HG03354 (cell line): Measurements from ENCODE around the gene DOCK8.
A peak's percentile ranks its signal among the peaks of the same experiment; 100 is the strongest.

Experiments
- ATAC-seq: cut with Tn5 transposase; IDR thresholded peaks from one replicate; pipeline ENCODE4 v1.9.1; 2021; ENCODE audit warnings: mild to moderate bottlenecking; ENCODE audit not compliant: unreplicated experiment, poor library complexity, severe bottlenecking

DOCK8 gene

GRCh38 chr9:347667-348292, 133.1 kb downstream of the DOCK8 start:
- ATAC-seq = no peak

GRCh38 chr9:350384-350783, 135.7 kb downstream of the DOCK8 start:
- no peak for ATAC-seq

- ATAC-seq = no peak
Observed at GRCh38 chr9:351916-352315, 137.3 kb downstream of the DOCK8 start.

GRCh38 chr9:353077-353476, 138.4 kb downstream of the DOCK8 start:
- no peak for ATAC-seq

GRCh38 chr9:354453-354852, 139.8 kb downstream of the DOCK8 start:
- ATAC-seq = no peak

GRCh38 chr9:357560-357959, 142.9 kb downstream of the DOCK8 start:
- ATAC-seq = no peak

GRCh38 chr9:362561-363273, 148.1 kb downstream of the DOCK8 start:
- no peak for ATAC-seq

GRCh38 chr9:363274-363612, 148.6 kb downstream of the DOCK8 start:
- ATAC-seq = no peak

GRCh38 chr9:365436-365835, 150.8 kb downstream of the DOCK8 start:
- ATAC-seq = no peak

GRCh38 chr9:366620-367019, 152.0 kb downstream of the DOCK8 start:
- ATAC-seq = no peak

GRCh38 chr9:370086-370485, 155.4 kb downstream of the DOCK8 start:
- ATAC-seq = no peak

GRCh38 chr9:371349-371748, 156.7 kb downstream of the DOCK8 start:
- ATAC-seq = no peak

- no peak for ATAC-seq
Observed at GRCh38 chr9:372128-372527, 157.5 kb downstream of the DOCK8 start.

- no peak for ATAC-seq
Observed at GRCh38 chr9:373759-374206, 159.1 kb downstream of the DOCK8 start.

- ATAC-seq = no peak
Observed at GRCh38 chr9:374736-375135, 160.1 kb downstream of the DOCK8 start.

GRCh38 chr9:376115-376514, 161.4 kb downstream of the DOCK8 start:
- no peak for ATAC-seq

- no peak for ATAC-seq
Observed at GRCh38 chr9:378263-378662, 163.6 kb downstream of the DOCK8 start.

- no peak for ATAC-seq
Observed at GRCh38 chr9:382383-382782, 167.7 kb downstream of the DOCK8 start.

- ATAC-seq = peak; percentile 50
Observed at GRCh38 chr9:385818-386398, 171.2 kb downstream of the DOCK8 start.

GRCh38 chr9:389159-389558, 174.5 kb downstream of the DOCK8 start:
- ATAC-seq = no peak

GRCh38 chr9:389758-390157, 175.1 kb downstream of the DOCK8 start:
- ATAC-seq = no peak
